Gastrocnemius medialis (tissue), 4 donors: Measurements from ENCODE around the gene INPP4A.

ENCODE experiments used
- CTCF ChIP-seq, 5 experiments: fragments of 450-650 bp in 3 of 5; fragments of 200-600 bp in 2 of 5; sonication (generic) in 2 of 5; IDR thresholded peaks in 4 of 5; conservative IDR thresholded peaks in 1 of 5; 1 replicate in 4 of 5; 2 replicates in 1 of 5; pipeline ENCODE4 v1.5.1; 2016 to 2019; ENCODE audit warnings: antibody characterized with exemption in 5 of 5, mild to moderate bottlenecking in 3 of 5, moderate library complexity in 3 of 5
- POLR2A ChIP-seq, 2 donors: fragments of 450-650 bp; IDR thresholded peaks; one replicate each; pipeline ENCODE4 v1.6.1; 2017; ENCODE audit warnings: antibody characterized with exemption in 2 of 2, mild to moderate bottlenecking in 2 of 2, moderate library complexity in 2 of 2

GRCh38 chr2:98446850-98447249 lies 2.2 kb downstream of the INPP4A start:
- no peak for TF ChIP-seq CTCF (IDR thresholded peaks at IDR 0.05 in 4 of 5, conservative IDR thresholded peaks at IDR 0.05 in 1 of 5)
- TF ChIP-seq POLR2A (IDR thresholded peaks at IDR 0.05) = no peak
